ENCODE measurements around the gene ZNF585A.
"Not testable (repeated sequence)": the region's sequence is repeated elsewhere in the genome, so short reads cannot be mapped to it uniquely, and the experiment has no call there.

Gene ZNF585A

DNA sequence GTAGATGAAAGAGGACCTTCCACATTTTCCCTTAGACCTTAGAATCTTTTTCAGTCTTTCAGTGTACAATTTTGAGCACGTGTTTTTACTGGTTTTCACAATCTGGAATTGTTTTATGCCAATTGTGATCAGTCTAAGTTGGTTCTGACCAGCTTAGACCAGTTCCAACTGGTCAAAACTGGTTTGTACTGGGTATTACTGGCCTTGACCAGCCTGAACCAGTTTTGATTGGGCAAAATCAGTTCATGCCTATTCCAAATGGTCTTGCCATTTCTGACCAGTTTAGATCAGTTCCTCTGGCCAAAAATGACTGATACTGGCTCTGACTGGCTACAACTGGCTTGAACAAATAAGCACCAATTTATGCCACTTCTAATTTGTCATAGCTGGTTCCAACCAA, 36.4 kb downstream of the ZNF585A start:
- Mint-ChIP-seq H3K4me3 (no peak overlapping the region), H3K27me3 (ENCODE audit: low read depth) (no peaks in the 10 kb centered on the region), H3K36me3 (ENCODE audit: low read depth) (peaks cover 51% of the 10 kb centered on the region), H3K4me1 (no peaks in the 10 kb centered on the region), H3K27ac (no peak overlapping the region), H3K9me3 (peaks cover 69% of the 10 kb centered on the region)
- TF ChIP-seq, protein P1, sequence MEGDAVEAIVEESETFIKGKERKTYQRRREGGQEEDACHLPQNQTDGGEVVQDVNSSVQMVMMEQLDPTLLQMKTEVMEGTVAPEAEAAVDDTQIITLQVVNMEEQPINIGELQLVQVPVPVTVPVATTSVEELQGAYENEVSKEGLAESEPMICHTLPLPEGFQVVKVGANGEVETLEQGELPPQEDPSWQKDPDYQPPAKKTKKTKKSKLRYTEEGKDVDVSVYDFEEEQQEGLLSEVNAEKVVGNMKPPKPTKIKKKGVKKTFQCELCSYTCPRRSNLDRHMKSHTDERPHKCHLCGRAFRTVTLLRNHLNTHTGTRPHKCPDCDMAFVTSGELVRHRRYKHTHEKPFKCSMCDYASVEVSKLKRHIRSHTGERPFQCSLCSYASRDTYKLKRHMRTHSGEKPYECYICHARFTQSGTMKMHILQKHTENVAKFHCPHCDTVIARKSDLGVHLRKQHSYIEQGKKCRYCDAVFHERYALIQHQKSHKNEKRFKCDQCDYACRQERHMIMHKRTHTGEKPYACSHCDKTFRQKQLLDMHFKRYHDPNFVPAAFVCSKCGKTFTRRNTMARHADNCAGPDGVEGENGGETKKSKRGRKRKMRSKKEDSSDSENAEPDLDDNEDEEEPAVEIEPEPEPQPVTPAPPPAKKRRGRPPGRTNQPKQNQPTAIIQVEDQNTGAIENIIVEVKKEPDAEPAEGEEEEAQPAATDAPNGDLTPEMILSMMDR (IDR thresholded peaks at IDR 0.05; ENCODE audit: unreplicated experiment in 3 of 3): no peak

DNA sequence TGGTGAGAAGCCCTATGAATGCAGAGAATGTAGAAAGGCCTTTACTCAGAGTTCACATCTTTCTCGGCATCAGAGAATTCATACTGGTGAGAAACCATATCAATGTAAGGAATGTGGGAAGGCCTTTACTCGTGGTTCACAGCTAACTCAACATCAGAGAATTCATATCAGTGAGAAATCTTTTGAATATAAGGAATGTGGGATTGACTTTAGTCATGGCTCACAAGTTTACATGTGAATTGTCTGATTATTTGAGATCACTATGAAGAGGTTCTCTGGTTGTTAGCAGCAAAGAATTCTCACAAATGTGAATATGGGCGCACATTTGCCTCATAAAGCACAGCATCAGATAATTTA, 43.7 kb downstream of the ZNF585A start:
- Mint-ChIP-seq H3K27ac (no peak overlapping the region), H3K4me3 (no peak overlapping the region)
- TF ChIP-seq, protein P1 (IDR thresholded peaks at IDR 0.05; ENCODE audit: unreplicated experiment in 3 of 3): no peak

DNA sequence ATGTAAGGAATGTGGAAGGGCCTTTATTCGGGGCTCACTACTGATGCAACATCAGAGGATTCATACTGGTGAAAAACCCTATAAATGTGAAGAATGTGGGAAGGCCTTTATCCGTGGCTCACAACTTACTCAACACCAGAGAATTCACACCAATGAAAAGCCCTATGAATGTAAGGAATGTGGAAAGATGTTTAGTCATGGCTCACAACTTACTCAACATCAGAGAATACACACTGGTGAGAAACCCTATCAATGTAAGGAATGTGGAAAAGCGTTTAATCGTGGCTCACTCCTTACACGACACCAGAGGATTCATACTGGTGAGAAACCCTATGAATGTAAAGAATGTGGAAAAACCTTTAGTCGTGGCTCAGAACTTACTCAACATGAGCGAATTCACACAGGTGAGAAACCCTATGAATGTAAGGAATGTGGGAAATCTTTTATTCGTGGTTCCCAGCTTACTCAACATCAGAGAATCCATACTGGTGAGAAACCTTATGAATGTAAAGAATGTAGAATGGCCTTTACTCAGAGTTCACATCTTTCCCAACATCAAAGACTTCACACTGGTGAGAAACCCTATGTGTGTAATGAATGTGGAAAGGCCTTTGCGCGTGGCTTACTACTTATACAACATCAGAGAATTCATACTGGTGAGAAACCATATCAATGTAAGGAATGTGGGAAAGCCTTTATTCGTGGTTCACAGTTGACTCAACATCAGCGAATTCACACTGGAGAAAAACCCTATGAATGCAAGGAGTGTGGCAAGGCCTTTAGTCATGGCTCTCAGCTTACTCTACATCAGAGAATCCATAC, 44.3 kb downstream of the ZNF585A start:
- peaks cover 93% of the 10 kb centered on the region for H3K36me3 Mint-ChIP-seq (ENCODE audit: low read depth)
- H3K4me1 Mint-ChIP-seq: no peaks in the 10 kb centered on the region
- H3K27ac Mint-ChIP-seq: no peak overlapping the region
- no peaks in the 10 kb centered on the region for H3K27me3 Mint-ChIP-seq (ENCODE audit: low read depth)
- H3K4me3 Mint-ChIP-seq: no peak overlapping the region
- TF ChIP-seq, protein P1 (IDR thresholded peaks at IDR 0.05; ENCODE audit: unreplicated experiment in 3 of 3): no peak
- H3K9me3 Mint-ChIP-seq: peaks cover 96% of the 10 kb centered on the region

More for the DNA sequence above, 43.7 kb downstream of the ZNF585A start:
- H3K4me1 Mint-ChIP-seq: no peaks in the 10 kb centered on the region
- no peaks in the 10 kb centered on the region for H3K27me3 Mint-ChIP-seq (ENCODE audit: low read depth)
- H3K9me3 Mint-ChIP-seq: peaks cover 97% of the 10 kb centered on the region
- H3K36me3 Mint-ChIP-seq (ENCODE audit: low read depth): peaks cover 96% of the 10 kb centered on the region

DNA sequence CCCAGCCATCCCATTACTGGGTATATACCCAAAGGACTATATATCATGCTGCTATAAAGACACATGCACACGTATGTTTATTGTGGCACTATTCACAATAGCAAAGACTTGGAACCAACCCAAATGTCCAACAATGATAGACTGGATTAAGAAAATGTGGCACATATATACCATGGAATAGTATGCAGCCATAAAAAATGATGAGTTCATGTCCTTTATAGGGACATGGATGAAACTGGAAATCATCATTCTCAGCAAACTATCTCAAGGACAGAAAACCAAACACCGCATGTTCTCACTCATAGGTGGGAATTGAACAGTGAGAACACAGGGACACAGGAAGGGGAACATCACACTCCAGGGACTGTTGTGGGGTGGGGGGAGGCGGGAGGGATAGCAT, 50.4 kb downstream of the ZNF585A start:
- H3K9me3 Mint-ChIP-seq: peaks cover 68% of the 10 kb centered on the region
- H3K4me1 Mint-ChIP-seq; H3K27me3 Mint-ChIP-seq (ENCODE audit: low read depth); H3K27ac Mint-ChIP-seq; H3K4me3 Mint-ChIP-seq: not testable (repeated sequence)
- peaks cover 63% of the 10 kb centered on the region for H3K36me3 Mint-ChIP-seq (ENCODE audit: low read depth)

DNA sequence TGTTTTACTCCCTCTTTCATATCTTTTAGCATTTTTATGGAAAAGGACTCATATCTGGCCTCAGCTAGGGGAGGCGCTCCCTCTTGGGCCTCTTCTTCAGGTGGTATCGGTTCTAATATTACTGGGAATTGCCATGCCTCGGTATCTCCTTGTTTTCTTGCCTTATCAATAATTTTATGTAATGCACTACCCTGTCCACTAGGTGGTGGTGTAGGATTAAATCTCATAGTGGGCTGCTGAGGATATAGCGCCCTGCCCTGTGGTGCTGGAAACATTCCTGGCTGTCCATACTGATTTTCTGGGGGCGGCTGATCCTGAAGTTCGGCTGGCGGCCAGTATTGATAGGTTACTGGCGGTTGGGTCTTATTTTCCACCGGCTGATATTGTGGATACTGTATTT, 58.5 kb downstream of the ZNF585A start:
- Mint-ChIP-seq H3K27ac (no peak overlapping the region), H3K4me1 (no peaks in the 10 kb centered on the region), H3K4me3 (no peak overlapping the region), H3K27me3 (ENCODE audit: low read depth) (peaks cover 8% of the 10 kb centered on the region), H3K36me3 (ENCODE audit: low read depth) (peaks cover 90% of the 10 kb centered on the region), H3K9me3 (peaks cover 86% of the 10 kb centered on the region)
- TF ChIP-seq, protein P1 (IDR thresholded peaks at IDR 0.05; ENCODE audit: unreplicated experiment in 3 of 3): peak in 1 of 3 experiments; percentile 8

DNA sequence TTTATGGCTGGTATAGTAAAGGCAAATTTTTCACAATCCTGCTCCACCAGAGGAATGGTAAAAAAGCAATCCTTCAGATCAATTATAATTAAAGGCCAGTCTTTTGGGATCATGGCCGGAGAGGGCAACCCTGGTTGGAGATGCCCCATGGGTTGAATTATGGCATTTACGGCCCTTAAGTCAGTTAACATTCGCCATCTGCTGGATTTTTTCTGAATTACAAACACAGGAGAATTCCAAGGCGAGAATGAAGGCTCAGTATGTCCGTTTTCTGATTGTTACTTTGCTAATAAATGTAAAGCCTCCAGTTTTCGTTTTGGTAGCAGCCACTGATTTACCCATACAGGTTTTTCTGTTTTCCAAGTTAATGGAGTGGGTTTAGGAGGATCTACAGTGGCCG, 60.7 kb downstream of the ZNF585A start:
- not testable (repeated sequence) for H3K27ac Mint-ChIP-seq; H3K4me3 Mint-ChIP-seq; H3K4me1 Mint-ChIP-seq; H3K27me3 Mint-ChIP-seq (ENCODE audit: low read depth)
- Mint-ChIP-seq H3K9me3 (peaks cover 98% of the 10 kb centered on the region), H3K36me3 (ENCODE audit: low read depth) (peaks cover 100% of the 10 kb centered on the region)

DNA sequence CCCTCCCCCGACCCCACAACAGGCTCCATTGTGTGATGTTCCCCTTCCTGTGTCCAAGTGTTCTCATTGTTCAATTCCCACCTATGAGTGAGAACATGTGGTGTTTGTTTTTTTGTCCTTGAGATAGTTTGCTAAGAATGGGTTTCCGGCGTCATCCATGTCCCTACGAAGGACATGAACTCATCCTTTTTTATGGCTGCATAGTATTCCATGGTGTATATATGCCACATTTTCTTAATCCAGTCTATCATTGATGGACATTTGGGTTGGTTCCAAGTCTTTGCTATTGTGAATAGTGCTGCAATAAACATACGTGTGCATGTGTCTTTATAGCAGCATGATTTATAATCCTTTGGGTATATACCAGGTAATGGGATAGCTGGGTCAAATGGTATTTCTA, 68.4 kb downstream of the ZNF585A start:
- Mint-ChIP-seq H3K9me3 (peaks cover 86% of the 10 kb centered on the region), H3K36me3 (ENCODE audit: low read depth) (peaks cover 98% of the 10 kb centered on the region)
- not testable (repeated sequence) for H3K27me3 Mint-ChIP-seq (ENCODE audit: low read depth); H3K4me1 Mint-ChIP-seq; H3K27ac Mint-ChIP-seq; H3K4me3 Mint-ChIP-seq
